NT2/D1 (cell line): ENCODE results near the gene DENND1B.

ENCODE experiments used
- SUZ12 ChIP-seq: IDR thresholded peaks from 2 replicates; pipeline ENCODE4 v1.6.1; 2011; ENCODE audit not compliant: insufficient read length, insufficient read depth; ENCODE audit errors: extremely low read depth
- YY1 ChIP-seq: IDR thresholded peaks from 2 replicates; pipeline ENCODE4 v1.6.1; 2011; ENCODE audit not compliant: insufficient read length, insufficient read depth
- ZNF274 ChIP-seq: IDR thresholded peaks from 2 replicates; pipeline ENCODE4 v1.6.1; 2011; ENCODE audit warnings: mild to moderate bottlenecking, low read depth, low read length

DNA sequence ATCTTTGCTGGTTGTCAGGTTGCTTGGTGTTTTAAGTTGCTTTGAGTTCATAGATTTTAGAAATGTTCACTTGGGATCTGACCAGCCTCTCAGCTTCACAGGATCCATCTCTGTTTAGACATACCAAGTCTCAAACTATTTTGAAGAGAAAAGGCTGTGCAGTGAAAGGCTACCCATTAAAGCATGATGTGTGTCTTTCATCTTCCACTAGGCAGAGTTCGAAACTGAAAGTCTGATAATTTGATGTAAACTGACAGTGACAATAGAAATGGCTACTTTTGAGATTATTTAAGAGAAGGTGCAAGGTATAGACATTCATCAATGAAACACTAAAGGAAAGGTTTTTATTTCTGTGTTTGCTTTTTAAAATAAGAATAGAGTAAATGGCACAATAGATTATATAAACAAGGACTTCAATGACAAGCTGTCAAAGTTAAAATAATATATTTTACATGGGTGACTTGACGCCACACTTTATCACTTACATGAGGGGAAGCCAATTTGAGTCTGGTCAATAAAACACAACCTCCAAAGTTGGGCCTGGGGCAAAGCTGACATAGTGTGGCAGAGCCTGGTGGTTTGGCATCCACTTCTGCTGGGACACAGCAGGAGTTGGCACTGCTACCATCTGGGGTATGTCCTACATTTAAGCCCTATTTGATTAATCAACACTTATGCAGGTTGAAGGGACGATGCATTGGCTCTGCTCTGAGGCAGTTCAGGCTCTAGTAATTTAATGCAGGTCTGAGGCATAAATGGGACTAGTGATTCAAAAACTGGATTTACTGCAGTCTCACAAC lies 309.6 kb downstream of the DENND1B start:
- TF ChIP-seq YY1: no peak
- TF ChIP-seq ZNF274: no peak
- TF ChIP-seq SUZ12: no peak
